Activated B cell treated with CpG ODN at 0.5 μM for 24 hours (primary cell): Measurements from ENCODE around the gene OXNAD1. TPM values are rescaled to one million over a fixed set of nuclear protein-coding genes. Genes with fewer than 3 reads are reported as not detected.

Source experiments
- ATAC-seq: fragments of 200-7000 bp; cut with Tn5 transposase; one replicate; pipeline ENCODE4 v1.10.0; 2021; ENCODE audit warnings: low read depth, mild to moderate bottlenecking, moderate library complexity
- CTCF ChIA-PET: fragments of 350-600 bp; sonication (Branson Sonifier 250); formaldehyde crosslinking; loops from one replicate; lab custom pipeline; 2021; ENCODE audit warnings: antibody characterized with exemption; lab: Charles Lee
- POLR2A ChIA-PET: fragments of 350-600 bp; sonication (Branson Sonifier 250); formaldehyde crosslinking; loops from one replicate; lab custom pipeline; 2021; ENCODE audit warnings: antibody characterized with exemption; lab: Charles Lee
- DNase-seq: peaks from one replicate; pipeline ENCODE4 v3.0.0; 2022
- H3K27ac Mint-ChIP-seq: one replicate; pipeline ENCODE4 v1.8.0; 2020; ENCODE audit warnings: mixed read lengths
- H3K27me3 Mint-ChIP-seq: one replicate; pipeline ENCODE4 v1.8.0; 2021; ENCODE audit warnings: mixed read lengths
- H3K36me3 Mint-ChIP-seq: one replicate; pipeline ENCODE4 v1.8.0; 2021; ENCODE audit warnings: low read depth, mixed read lengths
- H3K4me1 Mint-ChIP-seq: one replicate; pipeline ENCODE4 v1.8.0; 2021; ENCODE audit warnings: mixed read lengths
- H3K4me3 Mint-ChIP-seq: one replicate; pipeline ENCODE4 v1.8.0; 2020; ENCODE audit warnings: mild to moderate bottlenecking, mixed read lengths
- H3K9me3 Mint-ChIP-seq: one replicate; pipeline ENCODE4 v1.8.0; 2020; ENCODE audit warnings: mixed read lengths
- CTCF ChIP-seq: fragments of 200-600 bp; IDR thresholded peaks from one replicate; pipeline ENCODE4 v1.8.0; 2022; ENCODE audit warnings: antibody characterized with exemption, mild to moderate bottlenecking
- intact Hi-C: fragments of 100-400 bp; cut with micrococcal nuclease; formaldehyde crosslinking; loops from one replicate; pipeline ENCODE4 v1.15.1; 2024
- total RNA-seq: library from RNA; stranded (reverse); gene quantifications from 2 replicates; pipeline ENCODE4 v1.2.3, GENCODE V29; 2022

OXNAD1 gene
- 5.5 and 8.7 TPM in 2 replicates for total RNA-seq

GRCh38 chr3:16264708-16265454 lies at the start of gene OXNAD1, which contains the start of gene DPH3:
OXNAD1 (plus strand) TSS chr3:16265212; CDS start chr3:16270953, 5,741 bp downstream.
DPH3 (minus strand) TSS chr3:16264943; CDS start chr3:16264876, 67 bp downstream.
- Mint-ChIP-seq H3K36me3 (peaks cover 31% of the 10 kb centered on the region), H3K27me3 (no peaks in the 10 kb centered on the region), H3K4me3 (peak within 1 kb of the TSS; percentile 100), H3K4me1 (peaks cover 25% of the 10 kb centered on the region), H3K27ac (peak within 1 kb of the TSS; percentile 100), H3K9me3 (no peaks in the 10 kb centered on the region)
- CTCF ChIA-PET = interaction anchor here (1.2 to 1.8 kb wide), 3 partner anchors 17 to 286 kb away, joined by 4 to 9 read pairs (median 8); no protein-coding TSS in a partner anchor
- POLR2A ChIA-PET = interaction anchor here (0.6 to 3.3 kb wide), 10 partner anchors 9 to 1166 kb away, joined by 3 to 16 read pairs (median 4); partner anchors contain the start of genes BTD, CAPN7, HACL1 and RBSN
- intact Hi-C loops = loop anchor here (1.0 to 10.0 kb wide), 13 partner anchors 107 to 1610 kb away; partner anchors contain the start of genes BTD, CAPN7, CCDC174 and HACL1
- no peak for TF ChIP-seq CTCF
- DNase-seq (peak; percentile 99), ATAC-seq (peak; percentile 96)

- H3K4me1 Mint-ChIP-seq = no peaks in the 10 kb centered on the region
- ChIA-PET POLR2A (no interaction called here), CTCF (no interaction called here)
- H3K4me3 Mint-ChIP-seq = no peak overlapping the region
- intact Hi-C loops = no loop called here
- ATAC-seq (no peak), DNase-seq (no peak)
- TF ChIP-seq CTCF = no peak
- no peaks in the 10 kb centered on the region for H3K9me3 Mint-ChIP-seq
- H3K27ac Mint-ChIP-seq = no peak overlapping the region
- H3K36me3 Mint-ChIP-seq = no peaks in the 10 kb centered on the region
- peaks cover 13% of the 10 kb centered on the region for H3K27me3 Mint-ChIP-seq
Observed at GRCh38 chr3:16216373-16216935, 48.6 kb upstream of the OXNAD1 start.

GRCh38 chr3:16219777-16220176 lies 45.2 kb upstream of the OXNAD1 start:
- ChIA-PET CTCF (no interaction called here), POLR2A (no interaction called here)
- Mint-ChIP-seq H3K4me3 (no peak overlapping the region), H3K27ac (no peak overlapping the region), H3K36me3 (no peaks in the 10 kb centered on the region), H3K27me3 (peaks cover 10% of the 10 kb centered on the region), H3K4me1 (peaks cover 4% of the 10 kb centered on the region), H3K9me3 (peaks cover 3% of the 10 kb centered on the region)
- no peak for TF ChIP-seq CTCF
- intact Hi-C loops = no loop called here
- ATAC-seq = no peak
- DNase-seq = no peak

- H3K36me3 Mint-ChIP-seq = no peaks in the 10 kb centered on the region
- ChIA-PET CTCF (no interaction called here), POLR2A (no interaction called here)
- no peak for TF ChIP-seq CTCF
- no peak overlapping the region for H3K4me3 Mint-ChIP-seq
- DNase-seq (no peak), ATAC-seq (no peak)
- H3K27ac Mint-ChIP-seq = no peak overlapping the region
- intact Hi-C loops = no loop called here
- peaks cover 7% of the 10 kb centered on the region for H3K9me3 Mint-ChIP-seq
- peaks cover 4% of the 10 kb centered on the region for H3K4me1 Mint-ChIP-seq
- H3K27me3 Mint-ChIP-seq = peaks cover 6% of the 10 kb centered on the region
Observed at GRCh38 chr3:16221990-16222389, 43.0 kb upstream of the OXNAD1 start.

GRCh38 chr3:16222547-16222946 lies 42.5 kb upstream of the OXNAD1 start:
- intact Hi-C loops = no loop called here

More at GRCh38 chr3:16222547-16222946, 42.5 kb upstream of the OXNAD1 start:
- POLR2A ChIA-PET = no interaction called here
- Mint-ChIP-seq H3K27me3 (peaks cover 6% of the 10 kb centered on the region), H3K4me3 (no peak overlapping the region), H3K27ac (no peak overlapping the region), H3K36me3 (no peaks in the 10 kb centered on the region), H3K9me3 (peaks cover 7% of the 10 kb centered on the region), H3K4me1 (peaks cover 4% of the 10 kb centered on the region)
- CTCF ChIA-PET = no interaction called here
- no peak for TF ChIP-seq CTCF
- DNase-seq (no peak), ATAC-seq (no peak)
